ENCODE measurements around the gene PIPOX. TPM values are rescaled to one million over a fixed set of nuclear protein-coding genes. Genes with fewer than 3 reads are reported as not detected.

The PIPOX gene
- total and polyA plus RNA-seq, 2 of the 8 experiments (the other 6 are each of a cell fraction or from before 2014, with no cell fraction given), result 57.2 to 99.6 TPM

GRCh38 chr17:29103341-29103740 lies 60.4 kb downstream of the PIPOX start:
- no peak for FAIRE-seq
- no peak overlapping the region for H2AK5ac ChIP-seq (ENCODE audit: low read depth, low read length)

More at GRCh38 chr17:29103341-29103740, 60.4 kb downstream of the PIPOX start:
- no peak overlapping the region for H2BK120ac ChIP-seq (replicated peaks; ENCODE audit: low read depth, low read length)
- no peak overlapping the region for H3K14ac ChIP-seq (ENCODE audit: insufficient read length)
- H3K27ac ChIP-seq (ENCODE audit: low read depth, low read length), result no peak overlapping the region
- H2BK5ac ChIP-seq (ENCODE audit: low read depth, low read length), result no peak overlapping the region; the same call in 1 of the 2 replicates
- no peak overlapping the region for H2BK20ac ChIP-seq (ENCODE audit: low read length)
- no peak for TF ChIP-seq ATF3 (IDR thresholded peaks at IDR 0.05; ENCODE audit: insufficient read depth, low read depth, low read length)
- no peak for TF ChIP-seq JUND (IDR thresholded peaks at IDR 0.05; ENCODE audit: low read length)
- TF ChIP-seq MAFK (IDR thresholded peaks at IDR 0.05; ENCODE audit: low read depth, low read length), result no peak
- TF ChIP-seq TBP (IDR thresholded peaks at IDR 0.05; ENCODE audit: low read depth, low read length), result no peak
- TF ChIP-seq BCL11A (IDR thresholded peaks at IDR 0.05; ENCODE audit: low read depth in 2 of 2, low read length in 2 of 2), result no peak
- TF ChIP-seq ZNF274 (IDR thresholded peaks at IDR 0.05; ENCODE audit: borderline replicate concordance, extremely low read depth, low read length), result no peak
- TF ChIP-seq BRCA1 (IDR thresholded peaks at IDR 0.05; ENCODE audit: low read depth, low read length), result no peak
- TF ChIP-seq ASH2L (IDR thresholded peaks at IDR 0.05; ENCODE audit: low read length), result no peak
- TF ChIP-seq SAP30 (IDR thresholded peaks at IDR 0.05; ENCODE audit: insufficient read depth, insufficient replicate concordance, low read length), result no peak
- no peak for TF ChIP-seq FOSL1 (IDR thresholded peaks at IDR 0.05; ENCODE audit: insufficient read depth, low read depth, low read length)
- no peak for TF ChIP-seq YY1 (IDR thresholded peaks at IDR 0.05; ENCODE audit: low read depth, low read length)
- TF ChIP-seq CHD1 (IDR thresholded peaks at IDR 0.05; ENCODE audit: low read depth, low read length), result no peak
- TF ChIP-seq CBX8 (IDR thresholded peaks at IDR 0.05; ENCODE audit: borderline replicate concordance, low read depth, low read length), result no peak
- no peaks in the 10 kb centered on the region for H3K79me1 ChIP-seq (ENCODE audit: low read depth, low read length)
- no peak overlapping the region for H4K5ac ChIP-seq (ENCODE audit: insufficient read length, low read depth, low read length)
- DNase-seq (ENCODE audit: low read depth in 1 of 2, low spot score in 2 of 2), result no peak
- H3K56ac ChIP-seq (replicated peaks; ENCODE audit: insufficient read length, low read depth, low read length), result no peak overlapping the region
- H4K8ac ChIP-seq (ENCODE audit: extremely low read depth, insufficient read depth, low read length), result no peak overlapping the region
- no peak overlapping the region for H3K9ac ChIP-seq (replicated peaks in 1 of 4; ENCODE audit: extremely low read depth in 1 of 4, low read depth in 3 of 4, low read length in 3 of 4)
- H2AFZ ChIP-seq (ENCODE audit: low read length), result no peak overlapping the region
- no peak overlapping the region for H3K23ac ChIP-seq (ENCODE audit: insufficient read length)
- H3K36me3 ChIP-seq (ENCODE audit: control insufficient read depth in 2 of 4, insufficient read depth in 4 of 4, low read length in 3 of 4), result peaks cover 4 to 11% (median 7%) of the 10 kb centered on the region in 4 experiments; a peak in 5 of 8 replicates
- no peaks in the 10 kb centered on the region for H3K27me3 ChIP-seq (replicated peaks in 1 of 4; ENCODE audit: control insufficient read depth in 3 of 4, extremely low read depth in 1 of 4, insufficient read depth in 3 of 4, low read length in 3 of 4)
- ChIA-PET CTCF (ENCODE audit: partially characterized antibody) (interaction anchor here (1.2 to 1.9 kb wide), 3 partner anchors 138 to 147 kb away, joined by 3 to 5 read pairs (median 4); no protein-coding TSS in a partner anchor), POLR2A (ENCODE audit: partially characterized antibody) (interaction anchor here (1.0 to 1.7 kb wide), 3 partner anchors 10 to 86 kb away, joined by 3 to 4 read pairs (median 3); no protein-coding TSS in a partner anchor)
- no peaks in the 10 kb centered on the region for H3K79me2 ChIP-seq (ENCODE audit: control insufficient read depth in 1 of 2, insufficient read depth in 2 of 2, low read length in 2 of 2)
- H3K4me2 ChIP-seq (ENCODE audit: insufficient read depth in 1 of 2, low read depth in 2 of 2, low read length in 2 of 2), result no peak overlapping the region
- H2BK12ac ChIP-seq (ENCODE audit: low read depth, low read length), result no peak overlapping the region
- 96% methylated on average over 3 of the region's 4 CpGs; no CpG with 5 or more reads in 1 of the 2 experiments for whole genome bisulfite sequencing, 2 experiments (ENCODE audit: extremely low coverage in 1 of 2, insufficient coverage in 1 of 2, insufficient read length in 1 of 2, insufficient replicate concordance in 2 of 2, low coverage in 1 of 2, low lambda C conversion rate in 2 of 2, missing lambda C conversion rate in 1 of 2)
- no peaks in the 10 kb centered on the region for H3K23me2 ChIP-seq (ENCODE audit: low read depth, low read length)
- no peak overlapping the region for H2BK15ac ChIP-seq (ENCODE audit: low read length)
- no peak overlapping the region for H3K4ac ChIP-seq (replicated peaks; ENCODE audit: insufficient read length, low read depth, low read length)
- H4K91ac ChIP-seq (replicated peaks; ENCODE audit: insufficient read length, low read length), result no peak overlapping the region
- H3K4me1 ChIP-seq (replicated peaks in 1 of 4; ENCODE audit: control insufficient read depth in 3 of 4, insufficient read depth in 4 of 4, low read length in 3 of 4), result peaks cover 0 to 5% (median 2%) of the 10 kb centered on the region in 4 experiments; a peak in 3 of 7 replicates
- no peaks in the 10 kb centered on the region for H4K20me1 ChIP-seq (replicated peaks in 1 of 2; ENCODE audit: control insufficient read depth in 1 of 2, insufficient read depth in 2 of 2, low read length in 2 of 2)
- no peaks in the 10 kb centered on the region for H3K9me3 ChIP-seq (ENCODE audit: insufficient read depth in 2 of 2, low read depth in 1 of 2, low read length in 1 of 2)
- no peak overlapping the region for H3K4me3 ChIP-seq (ENCODE audit: extremely low read depth in 1 of 4, insufficient read depth in 2 of 4, low read depth in 3 of 4, low read length in 4 of 4)
- H3K18ac ChIP-seq (ENCODE audit: extremely low read depth, low read length), result no peak overlapping the region
